Tibial nerve (tissue), 4 donors: Measurements from ENCODE around the gene CFAP99. TPM values are rescaled to one million over a fixed set of nuclear protein-coding genes. Genes with fewer than 3 reads are reported as not detected.
A peak's percentile ranks its signal among the peaks of the same experiment; 100 is the strongest.

Source experiments
- DNase-seq, 2 donors: peaks; one replicate each; pipeline ENCODE4 v3.0.0-alpha.2; 2019; ENCODE audit warnings: low spot score in 2 of 2
- H3K27ac ChIP-seq, 4 donors: fragments of 200-600 bp; sonication (generic) in 3 of 4; one replicate each; pipeline ENCODE4 v1.5.1; 2017 to 2019; ENCODE audit warnings: mild to moderate bottlenecking in 1 of 4
- H3K27me3 ChIP-seq, 2 donors: fragments of 200-600 bp; sonication (generic) in 1 of 2; one replicate each; pipeline versions ENCODE4 v1.5.1 to v1.6.0; 2017 to 2019
- H3K36me3 ChIP-seq, 3 donors: fragments of 200-600 bp; sonication (generic); one replicate each; pipeline ENCODE4 v1.5.1; 2018 to 2019
- H3K4me1 ChIP-seq, 4 donors: fragments of 200-600 bp; sonication (generic) in 3 of 4; one replicate each; pipeline ENCODE4 v1.5.1; 2017 to 2019
- H3K4me3 ChIP-seq, 4 donors: fragments of 200-600 bp; sonication (generic) in 3 of 4; one replicate each; pipeline ENCODE4 v1.5.1; 2017 to 2019; ENCODE audit warnings: mild to moderate bottlenecking in 1 of 4, moderate library complexity in 1 of 4
- H3K9me3 ChIP-seq, 4 donors: fragments of 200-600 bp; sonication (generic) in 3 of 4; one replicate each; pipeline ENCODE4 v1.5.1; 2017 to 2019
- EP300 ChIP-seq, 2 donors: sonication (generic); formaldehyde crosslinking; IDR thresholded peaks; one replicate each; pipeline ENCODE4 v1.6.1; 2017; ENCODE audit warnings: antibody characterized with exemption in 2 of 2, mild to moderate bottlenecking in 1 of 2
- POLR2A ChIP-seq, 2 donors: fragments of 450-650 bp; IDR thresholded peaks; one replicate each; pipeline ENCODE4 v1.6.1; 2017; ENCODE audit warnings: antibody characterized with exemption in 2 of 2, mild to moderate bottlenecking in 2 of 2, moderate library complexity in 2 of 2
- WGBS, 2 donors: methylation state at CpG; one replicate each; pipeline ENCODE4 v1.1.5; 2018; 5-methylcytosine and 5-hydroxymethylcytosine counted together
- total RNA-seq, 4 donors: library from RNA; depleted of rRNA; stranded (reverse); fragments of >200 nt; gene quantifications; one replicate each; pipeline ENCODE4 v1.1.0, GENCODE V29; 2016
- TF ChIP-seq, protein P1 (sequence below), 5 experiments: fragments of 200-600 bp in 3 of 5; fragments of 450-650 bp in 2 of 5; sonication (generic) in 3 of 5; IDR thresholded peaks; one replicate each; pipeline ENCODE4 v1.5.1; 2016 to 2019; ENCODE audit warnings: antibody characterized with exemption in 5 of 5, mild to moderate bottlenecking in 3 of 5, moderate library complexity in 2 of 5

The CFAP99 gene
- total RNA-seq, 4 donors from 2014 or later: not detected

DNA sequence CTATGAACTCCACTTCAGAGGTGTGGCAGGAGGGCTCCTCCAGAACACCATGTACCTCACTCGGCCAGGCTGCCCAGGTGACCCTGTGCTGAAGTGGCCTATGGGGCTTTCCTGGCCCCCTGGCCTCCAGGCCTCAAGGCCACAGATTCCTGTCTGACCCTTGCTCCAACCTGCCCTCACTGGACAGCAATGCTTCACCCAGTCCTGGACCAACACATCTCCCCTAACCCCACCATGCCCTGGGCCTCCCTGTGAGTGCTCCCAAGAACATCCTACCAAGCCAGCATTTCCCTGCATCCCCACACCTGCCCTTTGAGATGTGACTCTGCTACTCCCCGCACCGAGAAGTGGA is 10.8 kb upstream of the CFAP99 start:
- Histone ChIP-seq H3K4me1 (peaks cover 0 to 36% (median 15%) of the 10 kb centered on the region in 4 donors), H3K27ac (no peak overlapping the region), H3K4me3 (no peak overlapping the region), H3K36me3 (no peaks in the 10 kb centered on the region), H3K9me3 (no peaks in the 10 kb centered on the region), H3K27me3 (no peaks in the 10 kb centered on the region)
- WGBS, 2 donors: 90 to 97% methylated on average over 3 of the region's 3 CpGs
- no peak for DNase-seq
- no peak for TF ChIP-seq EP300 (IDR thresholded peaks at IDR 0.05)
- no peak for TF ChIP-seq POLR2A (IDR thresholded peaks at IDR 0.05)
- TF ChIP-seq, protein P1, sequence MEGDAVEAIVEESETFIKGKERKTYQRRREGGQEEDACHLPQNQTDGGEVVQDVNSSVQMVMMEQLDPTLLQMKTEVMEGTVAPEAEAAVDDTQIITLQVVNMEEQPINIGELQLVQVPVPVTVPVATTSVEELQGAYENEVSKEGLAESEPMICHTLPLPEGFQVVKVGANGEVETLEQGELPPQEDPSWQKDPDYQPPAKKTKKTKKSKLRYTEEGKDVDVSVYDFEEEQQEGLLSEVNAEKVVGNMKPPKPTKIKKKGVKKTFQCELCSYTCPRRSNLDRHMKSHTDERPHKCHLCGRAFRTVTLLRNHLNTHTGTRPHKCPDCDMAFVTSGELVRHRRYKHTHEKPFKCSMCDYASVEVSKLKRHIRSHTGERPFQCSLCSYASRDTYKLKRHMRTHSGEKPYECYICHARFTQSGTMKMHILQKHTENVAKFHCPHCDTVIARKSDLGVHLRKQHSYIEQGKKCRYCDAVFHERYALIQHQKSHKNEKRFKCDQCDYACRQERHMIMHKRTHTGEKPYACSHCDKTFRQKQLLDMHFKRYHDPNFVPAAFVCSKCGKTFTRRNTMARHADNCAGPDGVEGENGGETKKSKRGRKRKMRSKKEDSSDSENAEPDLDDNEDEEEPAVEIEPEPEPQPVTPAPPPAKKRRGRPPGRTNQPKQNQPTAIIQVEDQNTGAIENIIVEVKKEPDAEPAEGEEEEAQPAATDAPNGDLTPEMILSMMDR (IDR thresholded peaks at IDR 0.05): no peak

DNA sequence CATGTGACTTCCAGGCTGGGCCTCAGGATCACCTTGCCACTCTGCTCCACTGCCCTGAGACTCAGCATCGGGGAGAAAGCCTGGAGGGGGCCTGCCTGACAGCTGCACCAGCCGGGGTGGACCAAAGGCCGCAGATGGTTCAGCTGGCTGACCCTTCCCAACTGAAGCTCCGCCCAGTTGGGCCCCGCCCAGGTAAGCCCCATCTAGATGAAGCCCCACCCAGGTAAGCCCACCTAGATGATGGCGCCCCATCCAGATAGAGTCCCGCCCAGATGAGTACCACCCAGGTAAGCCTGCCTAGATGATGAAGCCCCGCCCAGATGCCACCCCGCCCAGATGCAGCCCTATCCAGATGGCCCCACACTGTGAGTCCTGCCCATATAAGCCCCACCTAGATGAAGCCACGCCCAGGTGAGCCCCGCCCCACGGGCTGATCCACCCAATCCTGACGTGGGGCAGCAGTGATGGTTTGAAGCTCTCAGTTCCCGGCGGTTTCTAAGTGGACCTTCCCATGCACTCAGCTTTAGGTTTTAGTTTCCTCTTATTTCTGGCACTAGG is 10.3 kb upstream of the CFAP99 start:
- Histone ChIP-seq H3K27ac (no peak overlapping the region), H3K36me3 (no peaks in the 10 kb centered on the region), H3K4me1 (peaks cover 0 to 37% (median 20%) of the 10 kb centered on the region in 4 donors), H3K4me3 (no peak overlapping the region), H3K9me3 (no peaks in the 10 kb centered on the region), H3K27me3 (no peaks in the 10 kb centered on the region)
- no peak for TF ChIP-seq EP300 (IDR thresholded peaks at IDR 0.05)
- DNase-seq: no peak
- WGBS, 2 donors: 90 to 91% methylated on average over 11 to 15 of the region's 15 CpGs

DNA sequence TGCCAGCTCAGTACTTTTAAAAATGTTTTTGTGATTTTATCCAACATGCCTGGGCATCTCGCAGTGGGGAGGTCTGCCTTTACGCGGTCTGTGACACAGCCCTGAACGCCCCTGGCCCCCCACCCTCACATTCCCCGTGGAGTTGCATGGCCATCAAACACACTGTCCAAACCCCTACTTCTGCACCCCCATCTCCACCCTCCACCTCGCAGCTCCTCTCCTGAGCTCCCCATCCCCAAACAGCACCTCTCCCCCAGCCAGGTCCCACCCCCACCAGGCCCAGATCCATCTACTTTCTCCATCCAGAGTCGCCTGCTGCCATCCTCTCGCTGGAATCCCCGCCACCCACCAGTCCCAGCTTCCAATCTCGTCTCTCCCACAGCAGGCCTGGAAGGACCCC is 9.8 kb upstream of the CFAP99 start:
- H3K36me3 ChIP-seq: no peaks in the 10 kb centered on the region
- H3K9me3 ChIP-seq: no peaks in the 10 kb centered on the region
- no peaks in the 10 kb centered on the region for H3K27me3 ChIP-seq
- no peak overlapping the region for H3K27ac ChIP-seq
- H3K4me3 ChIP-seq: no peak overlapping the region
- 70 to 78% methylated on average over 10 of the region's 10 CpGs for WGBS, 2 donors
- TF ChIP-seq EP300 (IDR thresholded peaks at IDR 0.05): no peak
- TF ChIP-seq POLR2A (IDR thresholded peaks at IDR 0.05): no peak
- TF ChIP-seq, protein P1 (IDR thresholded peaks at IDR 0.05): no peak
- H3K4me1 ChIP-seq: peaks cover 0 to 42% (median 23%) of the 10 kb centered on the region in 4 donors
- DNase-seq: no peak

DNA sequence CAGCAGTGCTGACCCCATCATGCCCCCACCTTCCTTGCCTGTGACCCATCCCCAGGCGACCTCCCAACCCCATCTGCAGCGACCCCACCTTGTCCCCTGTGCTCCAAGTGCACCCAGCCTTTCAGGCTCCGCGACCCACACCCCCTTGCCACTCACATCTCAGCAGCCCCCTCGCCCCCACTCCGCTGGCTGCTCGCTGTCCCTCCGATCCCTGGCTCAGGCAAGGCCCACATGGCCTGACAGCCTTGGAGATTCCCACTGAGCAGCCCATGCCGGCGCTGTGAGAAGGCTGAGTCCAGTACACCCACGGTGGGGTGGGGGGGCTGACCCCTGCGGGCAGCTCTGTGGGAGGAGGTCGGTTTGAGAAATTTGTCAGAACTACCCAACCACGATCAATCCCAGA is 9.4 kb upstream of the CFAP99 start:
- TF ChIP-seq, protein P1 (IDR thresholded peaks at IDR 0.05): no peak
- TF ChIP-seq POLR2A (IDR thresholded peaks at IDR 0.05) (no peak), EP300 (IDR thresholded peaks at IDR 0.05) (no peak)
- DNase-seq: no peak

DNA sequence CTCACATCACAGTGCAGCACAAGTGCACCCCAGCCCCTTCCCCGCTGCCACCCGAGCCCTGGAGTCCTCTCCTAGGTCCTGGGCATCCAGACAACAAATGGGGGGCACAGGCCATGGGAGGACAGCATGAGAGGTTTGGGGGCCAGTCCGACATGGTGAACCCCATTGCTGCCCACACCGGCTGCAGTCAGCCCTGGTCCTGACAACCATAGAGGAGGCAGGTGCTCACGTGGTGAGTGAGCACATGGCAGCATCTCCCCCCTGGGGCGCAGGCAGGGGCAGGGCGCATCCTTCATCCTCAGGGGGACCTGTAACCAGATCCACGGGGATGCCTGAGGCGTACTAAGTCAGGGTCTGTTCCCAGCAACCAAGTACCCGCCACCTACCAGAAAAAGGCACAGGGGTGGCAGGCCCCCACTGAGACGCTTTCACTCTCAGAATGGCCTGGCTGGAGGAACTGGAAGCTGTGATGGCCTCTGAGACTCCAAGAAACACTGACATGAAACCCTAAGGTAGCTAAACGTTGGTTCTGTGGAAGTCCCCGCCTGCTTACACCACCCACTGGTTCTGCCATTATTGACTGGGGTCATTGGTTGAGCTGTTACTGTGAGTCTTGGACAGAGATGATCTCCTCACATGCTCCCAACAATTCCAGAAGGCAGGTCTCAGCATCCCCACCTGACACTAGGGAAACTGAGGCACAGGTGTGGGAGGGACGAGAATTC is 6.8 kb upstream of the CFAP99 start:
- peak overlapping the region in 3 of 4 donors; percentile 29 to 73 (median 66) for H3K27ac ChIP-seq
- H3K9me3 ChIP-seq: no peaks in the 10 kb centered on the region
- 73 to 79% methylated on average over 12 of the region's 14 CpGs for WGBS, 2 donors
- no peak for DNase-seq
- H3K36me3 ChIP-seq: no peaks in the 10 kb centered on the region
- H3K27me3 ChIP-seq: peaks cover 0 to 10% of the 10 kb centered on the region in 2 donors
- H3K4me1 ChIP-seq: peaks cover 0 to 67% (median 32%) of the 10 kb centered on the region in 4 donors
- H3K4me3 ChIP-seq: no peak overlapping the region
- TF ChIP-seq POLR2A (IDR thresholded peaks at IDR 0.05): no peak
- TF ChIP-seq EP300 (IDR thresholded peaks at IDR 0.05): no peak
- TF ChIP-seq, protein P1 (IDR thresholded peaks at IDR 0.05): no peak

More for the DNA sequence above, 9.4 kb upstream of the CFAP99 start:
- Histone ChIP-seq H3K27ac (no peak overlapping the region), H3K36me3 (no peaks in the 10 kb centered on the region), H3K27me3 (no peaks in the 10 kb centered on the region), H3K4me3 (no peak overlapping the region), H3K4me1 (peaks cover 0 to 46% (median 27%) of the 10 kb centered on the region in 4 donors), H3K9me3 (no peaks in the 10 kb centered on the region)
- WGBS, 2 donors: 59 to 70% methylated on average over 14 of the region's 14 CpGs
